ENCODE results near the gene IFITM2. TPM values are rescaled to one million over a fixed set of nuclear protein-coding genes. Genes with fewer than 3 reads are reported as not detected.

The IFITM2 gene
- total RNA-seq, 1 experiment from 2014 or later, result 421 TPM

DNA sequence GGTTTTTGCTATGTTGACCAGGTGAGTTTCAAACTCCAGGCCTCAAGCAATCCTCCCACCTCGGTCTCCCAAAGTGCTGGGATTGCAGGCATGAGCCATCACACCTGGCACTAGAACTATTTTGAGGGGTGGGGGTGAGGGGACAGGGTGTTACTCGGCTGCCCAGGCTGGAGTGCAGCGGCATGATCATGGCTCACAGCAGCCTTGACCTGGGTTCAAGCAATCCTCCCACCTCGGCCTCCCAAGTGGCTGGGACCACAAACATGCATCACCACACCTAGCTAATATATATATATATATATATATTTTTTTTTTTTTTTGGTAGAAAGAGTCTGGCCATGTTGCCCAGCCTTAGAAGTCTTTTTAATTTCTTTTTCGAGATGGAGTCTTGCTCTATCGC, 30.1 kb downstream of the IFITM2 start:
- H2BK5ac ChIP-seq (ENCODE audit: insufficient read length, low read length), result no peak overlapping the region
- no peak overlapping the region for H2AK5ac ChIP-seq (ENCODE audit: insufficient read length, low read length)
- no peak overlapping the region for H3K23ac ChIP-seq (ENCODE audit: insufficient read length, low read depth, low read length)
- no peak overlapping the region for H3T11ph ChIP-seq (ENCODE audit: low read length)
- Mint-ChIP-seq H3K36me3 (ENCODE audit: insufficient read depth in 1 of 3, low read depth in 3 of 3) (peaks cover 0 to 10% (median 2%) of the 10 kb centered on the region in 3 experiments; a peak in 4 of 7 replicates), H3K27ac (no peak overlapping the region), H3K4me1 (peaks cover 56 to 60% of the 10 kb centered on the region in 2 experiments), H3K9me3 (peaks cover 9 to 11% of the 10 kb centered on the region in 2 experiments), H3K4me3 (no peak overlapping the region), H3K27me3 (ENCODE audit: low read depth) (no peaks in the 10 kb centered on the region; the same call in 1 of the 2 replicates)
- TF ChIP-seq, protein P1, sequence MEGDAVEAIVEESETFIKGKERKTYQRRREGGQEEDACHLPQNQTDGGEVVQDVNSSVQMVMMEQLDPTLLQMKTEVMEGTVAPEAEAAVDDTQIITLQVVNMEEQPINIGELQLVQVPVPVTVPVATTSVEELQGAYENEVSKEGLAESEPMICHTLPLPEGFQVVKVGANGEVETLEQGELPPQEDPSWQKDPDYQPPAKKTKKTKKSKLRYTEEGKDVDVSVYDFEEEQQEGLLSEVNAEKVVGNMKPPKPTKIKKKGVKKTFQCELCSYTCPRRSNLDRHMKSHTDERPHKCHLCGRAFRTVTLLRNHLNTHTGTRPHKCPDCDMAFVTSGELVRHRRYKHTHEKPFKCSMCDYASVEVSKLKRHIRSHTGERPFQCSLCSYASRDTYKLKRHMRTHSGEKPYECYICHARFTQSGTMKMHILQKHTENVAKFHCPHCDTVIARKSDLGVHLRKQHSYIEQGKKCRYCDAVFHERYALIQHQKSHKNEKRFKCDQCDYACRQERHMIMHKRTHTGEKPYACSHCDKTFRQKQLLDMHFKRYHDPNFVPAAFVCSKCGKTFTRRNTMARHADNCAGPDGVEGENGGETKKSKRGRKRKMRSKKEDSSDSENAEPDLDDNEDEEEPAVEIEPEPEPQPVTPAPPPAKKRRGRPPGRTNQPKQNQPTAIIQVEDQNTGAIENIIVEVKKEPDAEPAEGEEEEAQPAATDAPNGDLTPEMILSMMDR (conservative IDR thresholded peaks at IDR 0.05), result no peak
- H3K4ac ChIP-seq (ENCODE audit: low read depth, low read length), result no peak overlapping the region
- H3K9me3 ChIP-seq (ENCODE audit: control insufficient read depth, low read depth, low read length), result no peaks in the 10 kb centered on the region
- H2AFZ ChIP-seq (ENCODE audit: low read length), result no peak overlapping the region
- H4K91ac ChIP-seq (ENCODE audit: insufficient read length, low read depth, low read length), result no peak overlapping the region
- H3K79me1 ChIP-seq (ENCODE audit: insufficient read depth, low read depth, low read length, poor library complexity, severe bottlenecking), result no peaks in the 10 kb centered on the region
- H2BK120ac ChIP-seq (ENCODE audit: low read depth, low read length, poor library complexity, severe bottlenecking), result no peak overlapping the region
- H3K14ac ChIP-seq (ENCODE audit: insufficient read depth, low read length), result no peak overlapping the region
- no CpG with 5 or more reads among the region's 6 CpGs for WGBS (ENCODE audit: extremely low coverage, insufficient read length, low lambda C conversion rate)
- no peaks in the 10 kb centered on the region for H4K20me1 ChIP-seq (ENCODE audit: control insufficient read depth, insufficient read depth, insufficient read length)
- H3K4me1 ChIP-seq (ENCODE audit: insufficient read depth, low read length), result peaks cover 12% of the 10 kb centered on the region
- no peak overlapping the region for H4K5ac ChIP-seq (ENCODE audit: insufficient read length, low read depth, low read length)
- H4K8ac ChIP-seq (replicated peaks; ENCODE audit: insufficient read length, low read depth, low read length), result no peak overlapping the region
- no peak overlapping the region for H3K56ac ChIP-seq (ENCODE audit: insufficient read length, low read depth, low read length)
- no peaks in the 10 kb centered on the region for H3K27me3 ChIP-seq (ENCODE audit: insufficient read depth, low read length)
- no peak overlapping the region for H3K4me2 ChIP-seq (ENCODE audit: insufficient read depth, insufficient read length, low read length)
- no peak overlapping the region for H3K18ac ChIP-seq (ENCODE audit: insufficient read length, low read depth, low read length)
- no peak overlapping the region for H2BK12ac ChIP-seq (ENCODE audit: insufficient read length, low read depth, low read length)
- no peak overlapping the region for H2BK20ac ChIP-seq (ENCODE audit: low read depth, low read length, poor library complexity, severe bottlenecking)
- H2BK15ac ChIP-seq (ENCODE audit: low read depth, low read length), result no peak overlapping the region
- no peak overlapping the region for H3K27ac ChIP-seq (ENCODE audit: insufficient read length, low read depth, low read length)
- H3K23me2 ChIP-seq (ENCODE audit: insufficient read length, low read depth, low read length, poor library complexity, severe bottlenecking), result no peaks in the 10 kb centered on the region
- DNase-seq, result no peak
- H3K9ac ChIP-seq (ENCODE audit: extremely low read depth, insufficient read length, low read length), result no peak overlapping the region
- H3K79me2 ChIP-seq (ENCODE audit: insufficient read depth, low read length), result no peaks in the 10 kb centered on the region
